Ovary (tissue), 3 donors: ENCODE measurements around the gene KCNJ9.

Source experiments
- CTCF ChIP-seq, 3 donors: fragments of 450-650 bp in 2 of 3; fragments of 200-600 bp in 1 of 3; IDR thresholded peaks; one replicate each; pipeline versions ENCODE4 v1.5.1 to v1.8.0; 2016 to 2022; ENCODE audit warnings: antibody characterized with exemption in 3 of 3, mild to moderate bottlenecking in 1 of 3
- EP300 ChIP-seq: sonication (generic); formaldehyde crosslinking; IDR thresholded peaks from one replicate; pipeline ENCODE4 v1.6.1; 2017; ENCODE audit warnings: antibody characterized with exemption
- POLR2A ChIP-seq: fragments of 450-650 bp; IDR thresholded peaks from one replicate; pipeline ENCODE4 v1.6.1; 2017; ENCODE audit warnings: antibody characterized with exemption, mild to moderate bottlenecking, moderate library complexity
- donor health status: DM: no; HTN: no; CAD: no.

- TF ChIP-seq CTCF (IDR thresholded peaks at IDR 0.05), result no peak
- TF ChIP-seq POLR2A, result no peak
- no peak for TF ChIP-seq EP300
Measured at GRCh38 chr1:160094291-160094625, 12.9 kb downstream of the KCNJ9 start.
